ENCODE results near the gene TCEANC2. TPM values are rescaled to one million over a fixed set of nuclear protein-coding genes. Genes with fewer than 3 reads are reported as not detected.

Gene TCEANC2
- polyA plus RNA-seq, 1 experiment = 4.1 TPM

DNA sequence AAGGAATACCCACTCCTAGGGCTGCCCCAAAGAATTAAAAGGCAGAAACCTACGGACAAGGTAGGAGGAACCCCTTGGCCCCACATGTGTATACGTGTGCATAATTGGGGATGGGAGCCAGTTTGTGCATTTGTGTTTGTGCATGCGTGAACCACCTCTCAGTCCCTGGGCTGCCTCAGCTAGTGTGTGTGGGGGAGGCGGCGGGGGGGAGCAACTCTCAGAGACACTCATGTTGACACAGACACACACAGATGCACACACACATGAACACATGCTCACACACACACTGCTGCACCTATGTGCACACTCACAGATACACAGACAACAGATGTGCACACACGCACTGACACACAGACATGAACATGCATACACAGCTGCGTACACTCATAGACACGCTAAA, 40.5 kb upstream of the TCEANC2 start:
- ChIA-PET POLR2A (no interaction called here), CTCF (no interaction called here)
- H3K36me3 ChIP-seq (ENCODE audit: control insufficient read depth, insufficient read depth, low read length) = no peaks in the 10 kb centered on the region
- TF ChIP-seq, protein P1, sequence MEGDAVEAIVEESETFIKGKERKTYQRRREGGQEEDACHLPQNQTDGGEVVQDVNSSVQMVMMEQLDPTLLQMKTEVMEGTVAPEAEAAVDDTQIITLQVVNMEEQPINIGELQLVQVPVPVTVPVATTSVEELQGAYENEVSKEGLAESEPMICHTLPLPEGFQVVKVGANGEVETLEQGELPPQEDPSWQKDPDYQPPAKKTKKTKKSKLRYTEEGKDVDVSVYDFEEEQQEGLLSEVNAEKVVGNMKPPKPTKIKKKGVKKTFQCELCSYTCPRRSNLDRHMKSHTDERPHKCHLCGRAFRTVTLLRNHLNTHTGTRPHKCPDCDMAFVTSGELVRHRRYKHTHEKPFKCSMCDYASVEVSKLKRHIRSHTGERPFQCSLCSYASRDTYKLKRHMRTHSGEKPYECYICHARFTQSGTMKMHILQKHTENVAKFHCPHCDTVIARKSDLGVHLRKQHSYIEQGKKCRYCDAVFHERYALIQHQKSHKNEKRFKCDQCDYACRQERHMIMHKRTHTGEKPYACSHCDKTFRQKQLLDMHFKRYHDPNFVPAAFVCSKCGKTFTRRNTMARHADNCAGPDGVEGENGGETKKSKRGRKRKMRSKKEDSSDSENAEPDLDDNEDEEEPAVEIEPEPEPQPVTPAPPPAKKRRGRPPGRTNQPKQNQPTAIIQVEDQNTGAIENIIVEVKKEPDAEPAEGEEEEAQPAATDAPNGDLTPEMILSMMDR (IDR thresholded peaks at IDR 0.05; ENCODE audit: insufficient read depth, low read depth, low read length) = no peak
- no peak overlapping the region for H3K4me3 ChIP-seq (ENCODE audit: low read depth, low read length)
- DNase-seq (ENCODE audit: low read depth) = no peak
- peaks cover 28% of the 10 kb centered on the region for H3K27me3 ChIP-seq (ENCODE audit: control insufficient read depth, insufficient read depth, low read length)

DNA sequence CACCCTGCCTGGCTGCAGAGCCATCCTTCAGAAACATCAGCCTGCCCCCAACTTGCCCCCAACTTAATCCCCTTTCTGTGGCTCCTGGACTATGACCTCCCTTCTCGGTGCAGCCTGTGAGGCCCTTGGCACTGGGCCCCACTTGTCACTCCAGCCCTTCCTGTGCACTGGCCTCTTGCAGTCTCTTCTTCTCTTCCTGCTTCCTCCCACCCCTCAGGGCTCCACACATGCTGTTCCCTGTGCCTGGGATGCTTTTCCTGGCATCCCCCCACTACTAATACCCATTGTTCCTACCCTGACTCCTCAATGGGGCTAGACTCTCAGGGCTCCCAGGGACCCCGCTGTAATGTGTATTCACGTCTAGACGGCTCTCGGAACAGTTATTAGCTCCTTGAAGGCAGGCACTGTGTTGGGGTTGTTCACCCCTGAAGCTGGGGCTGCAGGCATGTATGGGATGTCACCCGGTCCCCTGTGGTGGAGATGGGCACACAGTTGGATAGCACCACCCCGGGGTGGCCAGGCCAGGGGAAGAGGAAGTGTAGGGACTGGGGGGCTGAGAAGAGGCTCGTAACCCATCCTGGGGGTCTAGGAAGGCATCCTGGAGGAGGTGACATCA, 39.9 kb upstream of the TCEANC2 start:
- ChIA-PET CTCF (interaction anchor here (1.1 kb wide), 1 partner anchor 31 kb away, joined by 3 read pairs; no protein-coding TSS in a partner anchor), POLR2A (no interaction called here)
- H3K27me3 ChIP-seq (ENCODE audit: control insufficient read depth, insufficient read depth, low read length) = peaks cover 29% of the 10 kb centered on the region
- H3K4me3 ChIP-seq (ENCODE audit: low read depth, low read length) = no peak overlapping the region
- TF ChIP-seq, protein P1 (IDR thresholded peaks at IDR 0.05; ENCODE audit: insufficient read depth, low read depth, low read length) = no peak
- DNase-seq (ENCODE audit: low read depth) = no peak
- H3K36me3 ChIP-seq (ENCODE audit: control insufficient read depth, insufficient read depth, low read length) = no peaks in the 10 kb centered on the region

- Histone ChIP-seq H3K4me3 (ENCODE audit: low read depth, low read length) (no peak overlapping the region), H3K36me3 (ENCODE audit: control insufficient read depth, insufficient read depth, low read length) (no peaks in the 10 kb centered on the region), H3K27me3 (ENCODE audit: control insufficient read depth, insufficient read depth, low read length) (peaks cover 27% of the 10 kb centered on the region)
- DNase-seq (ENCODE audit: low read depth) = no peak
- POLR2A ChIA-PET = no interaction called here
- TF ChIP-seq, protein P1 (IDR thresholded peaks at IDR 0.05; ENCODE audit: insufficient read depth, low read depth, low read length) = no peak
- CTCF ChIA-PET = interaction anchor here (0.6 to 1.1 kb wide), 2 partner anchors 32 to 49 kb away, joined by 3 to 4 read pairs; no protein-coding TSS in a partner anchor
Observed at GRCh38 chr1:54014009-54014629, 39.3 kb upstream of the TCEANC2 start.

DNA sequence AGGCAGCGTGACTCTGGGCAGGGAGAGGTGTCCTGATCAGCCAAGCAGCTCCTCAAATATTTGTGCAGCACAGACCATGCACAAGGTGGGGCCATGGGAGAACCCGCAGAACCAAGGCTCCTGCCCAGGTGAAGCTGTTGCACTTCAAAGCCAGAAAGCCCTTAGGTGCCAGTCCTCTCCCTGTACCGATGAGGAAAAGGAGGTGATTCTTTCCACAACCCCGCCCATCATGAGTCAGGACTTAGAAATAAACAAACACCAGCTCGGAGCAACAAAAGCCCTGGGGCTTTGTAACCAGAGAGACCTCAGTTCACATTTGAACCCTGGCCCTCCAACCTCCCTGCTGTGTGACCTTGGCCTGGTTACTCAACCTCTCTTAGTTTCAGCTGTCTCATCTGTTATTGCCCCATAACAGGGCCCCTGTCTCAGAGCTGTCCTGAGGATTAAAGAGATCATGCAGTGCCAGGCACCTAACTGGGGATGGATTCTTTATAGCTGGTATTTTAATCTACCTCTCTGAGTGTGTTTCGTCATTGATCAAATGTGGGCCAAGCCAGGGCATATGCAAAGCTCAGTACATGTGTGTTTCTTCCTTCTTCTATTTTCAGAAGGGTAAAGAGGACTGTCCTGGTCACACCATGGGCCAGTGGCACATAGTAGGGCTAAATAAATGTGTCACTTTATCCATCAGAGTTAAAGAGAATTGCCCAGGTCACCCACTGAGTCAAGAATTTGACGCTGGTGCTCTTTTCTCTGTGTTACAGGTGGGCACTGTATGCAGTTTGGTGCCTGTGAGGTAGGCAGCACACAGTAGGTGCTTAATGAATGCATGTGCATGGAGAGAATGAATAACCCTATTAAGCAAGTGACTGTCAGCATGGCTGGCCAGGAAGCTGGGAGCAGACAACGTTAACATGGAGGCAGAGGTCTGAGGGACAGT, 36.8 kb upstream of the TCEANC2 start:
- Histone ChIP-seq H3K27me3 (ENCODE audit: control insufficient read depth, insufficient read depth, low read length) (peaks cover 17% of the 10 kb centered on the region), H3K36me3 (ENCODE audit: control insufficient read depth, insufficient read depth, low read length) (no peaks in the 10 kb centered on the region), H3K4me3 (ENCODE audit: low read depth, low read length) (no peak overlapping the region)
- ChIA-PET POLR2A (no interaction called here), CTCF (no interaction called here)
- TF ChIP-seq, protein P1 (IDR thresholded peaks at IDR 0.05; ENCODE audit: insufficient read depth, low read depth, low read length) = no peak
- peak; percentile 4 for DNase-seq (ENCODE audit: low read depth)

DNA sequence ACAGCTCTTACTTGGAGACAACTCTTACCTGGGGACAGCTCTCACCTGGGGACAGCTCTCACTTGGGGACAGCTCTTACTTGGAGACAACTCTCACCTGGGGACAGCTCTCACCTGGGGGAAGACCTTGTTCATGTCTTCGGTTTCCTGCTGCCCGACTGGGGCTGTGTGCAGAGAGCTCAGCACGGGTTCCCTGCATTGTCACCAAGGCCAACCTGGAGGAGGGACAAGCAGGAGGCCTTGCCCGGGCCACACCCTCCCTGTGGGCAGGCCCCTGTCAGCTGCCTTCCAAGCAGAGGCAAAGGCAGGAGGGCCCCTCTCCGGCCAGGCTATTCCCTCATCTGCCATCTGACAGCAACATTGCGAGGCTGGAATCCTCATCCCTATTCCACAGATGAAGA, 35.4 kb upstream of the TCEANC2 start, which contains the start of gene LDLRAD1:
LDLRAD1 (minus strand) TSS at position 208 of the 400 bp plus-strand sequence; CDS start at position 134, 74 bp downstream.
- TF ChIP-seq, protein P1 (IDR thresholded peaks at IDR 0.05; ENCODE audit: insufficient read depth, low read depth, low read length) = no peak
- POLR2A ChIA-PET = no interaction called here
- DNase-seq (ENCODE audit: low read depth) = no peak
- Histone ChIP-seq H3K36me3 (ENCODE audit: control insufficient read depth, insufficient read depth, low read length) (no peaks in the 10 kb centered on the region), H3K4me3 (ENCODE audit: low read depth, low read length) (no peak within 1 kb of the TSS), H3K27me3 (ENCODE audit: control insufficient read depth, insufficient read depth, low read length) (peaks cover 11% of the 10 kb centered on the region)
- CTCF ChIA-PET = interaction anchor here (1.2 to 1.6 kb wide), 3 partner anchors 10 to 158 kb away, joined by 3 to 4 read pairs (median 3); no protein-coding TSS in a partner anchor

Data from BJ (cell line).